HUES48 (cell line): Measurements from ENCODE around the gene VPS16.

Source experiments
- H3K27ac ChIP-seq: one replicate; pipeline ENCODE4 v1.7.0; 2013; ENCODE audit warnings: low read depth, low read length, inconsistent platforms
- H3K27me3 ChIP-seq: 2 replicates; pipeline ENCODE4 v1.6.1; 2013; ENCODE audit warnings: mild to moderate bottlenecking, low read length; ENCODE audit not compliant: control insufficient read depth, insufficient read depth
- H3K36me3 ChIP-seq: 2 replicates; pipeline ENCODE4 v1.6.1; 2013; ENCODE audit warnings: low read length; ENCODE audit not compliant: control insufficient read depth, insufficient read depth
- H3K4me1 ChIP-seq: 2 replicates; pipeline ENCODE4 v1.6.1; 2013; ENCODE audit warnings: mild to moderate bottlenecking, low read length; ENCODE audit not compliant: control insufficient read depth, insufficient read depth
- H3K4me3 ChIP-seq: 2 replicates; pipeline ENCODE4 v1.5.1; 2013; ENCODE audit warnings: mild to moderate bottlenecking, low read depth, low read length
- H3K9ac ChIP-seq: 2 replicates; pipeline ENCODE4 v1.6.1; 2013; ENCODE audit warnings: mild to moderate bottlenecking, low read depth, low read length, moderate library complexity
- H3K9me3 ChIP-seq: 2 replicates; pipeline ENCODE4 v1.6.1; 2013; ENCODE audit warnings: low read length; ENCODE audit not compliant: control insufficient read depth, insufficient read depth

VPS16 gene

DNA sequence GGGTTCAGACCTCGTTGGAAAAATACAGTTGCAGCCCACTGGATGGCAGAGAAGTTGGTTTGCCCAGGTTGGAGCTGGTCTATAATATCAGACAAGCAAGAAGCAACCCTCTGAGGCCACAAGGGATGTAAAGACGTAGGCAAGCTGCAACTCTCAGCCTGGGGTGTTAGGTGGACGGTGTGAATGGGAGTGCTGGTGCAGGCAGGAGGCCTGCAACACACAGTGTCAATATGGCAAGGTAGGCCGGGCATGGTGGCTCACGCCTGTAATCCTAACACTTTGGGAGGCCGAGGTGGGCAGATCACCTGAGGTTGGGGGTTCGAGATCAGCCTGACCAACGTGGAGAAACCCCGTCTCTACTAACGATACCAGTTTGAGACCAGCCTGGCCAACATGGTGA lies 10.5 kb downstream of the VPS16 start:
- Histone ChIP-seq H3K27me3 (no peaks in the 10 kb centered on the region; the same call in 1 of the 2 replicates), H3K27ac (no peak overlapping the region), H3K4me3 (no peak overlapping the region), H3K4me1 (no peaks in the 10 kb centered on the region), H3K9ac (no peak overlapping the region), H3K36me3 (no peaks in the 10 kb centered on the region), H3K9me3 (no peaks in the 10 kb centered on the region)

DNA sequence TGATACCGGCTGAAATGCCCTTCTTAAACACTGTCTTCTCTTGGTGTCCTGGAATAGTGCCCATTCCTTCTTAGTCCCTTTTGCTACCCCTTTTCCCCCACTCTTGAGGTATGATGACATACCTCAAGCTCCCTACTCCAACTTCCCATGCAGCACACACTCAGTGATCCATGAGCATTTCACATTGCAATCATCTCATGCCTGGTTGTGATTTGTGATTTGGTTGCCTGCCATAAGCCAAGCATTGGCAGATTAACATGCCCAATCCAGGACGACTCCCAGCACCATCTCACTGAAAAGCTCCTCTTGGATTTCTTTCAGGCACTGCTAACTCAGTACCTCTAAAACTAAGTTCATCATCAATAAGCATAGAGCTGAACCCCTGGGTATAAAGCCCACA lies 18.0 kb downstream of the VPS16 start:
- Histone ChIP-seq H3K27ac (no peak overlapping the region), H3K9me3 (no peaks in the 10 kb centered on the region), H3K4me3 (no peak overlapping the region), H3K36me3 (no peaks in the 10 kb centered on the region), H3K4me1 (no peaks in the 10 kb centered on the region), H3K9ac (no peak overlapping the region), H3K27me3 (no peaks in the 10 kb centered on the region)

DNA sequence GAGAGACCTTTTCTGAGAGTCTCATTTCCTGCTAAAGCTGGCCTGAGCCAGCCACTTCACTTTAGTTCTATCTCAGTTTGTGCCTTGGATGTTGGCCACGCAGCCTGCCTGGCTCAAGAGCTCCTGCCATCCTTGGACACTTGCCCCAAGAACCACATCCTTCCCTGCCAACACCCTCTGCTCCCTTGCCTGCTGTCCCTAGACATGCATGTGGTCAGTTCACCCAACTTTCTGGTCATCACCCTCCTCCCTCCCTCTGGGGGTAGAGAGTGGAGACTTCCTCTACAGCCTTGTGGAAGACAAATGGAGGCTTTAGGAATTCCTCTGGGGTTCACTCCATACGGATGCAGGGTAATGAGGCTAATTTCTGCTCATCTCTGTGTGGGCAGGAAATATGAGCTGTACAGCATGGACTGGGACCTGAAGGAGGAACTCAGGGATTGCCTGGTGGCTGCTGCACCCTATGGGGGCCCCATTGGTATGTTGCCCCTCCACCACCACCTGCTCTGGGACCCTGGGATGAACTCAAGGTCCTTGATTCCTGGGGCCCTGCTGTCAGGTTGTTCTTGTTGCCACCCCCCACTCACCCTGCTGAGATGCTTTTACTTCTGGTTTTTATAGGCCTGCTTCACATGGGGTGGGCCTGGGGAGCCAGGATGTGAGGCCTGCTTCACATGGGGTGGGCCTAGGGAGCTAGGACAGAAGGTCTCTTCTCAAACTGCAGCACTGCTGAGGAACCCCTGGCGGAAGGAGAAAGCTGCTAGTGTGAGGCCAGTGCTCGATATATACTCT lies 19.0 kb downstream of the VPS16 start:
- Histone ChIP-seq H3K36me3 (no peaks in the 10 kb centered on the region), H3K9ac (no peak overlapping the region), H3K4me1 (no peaks in the 10 kb centered on the region), H3K9me3 (no peaks in the 10 kb centered on the region), H3K4me3 (no peak overlapping the region), H3K27me3 (no peaks in the 10 kb centered on the region), H3K27ac (no peak overlapping the region)

DNA sequence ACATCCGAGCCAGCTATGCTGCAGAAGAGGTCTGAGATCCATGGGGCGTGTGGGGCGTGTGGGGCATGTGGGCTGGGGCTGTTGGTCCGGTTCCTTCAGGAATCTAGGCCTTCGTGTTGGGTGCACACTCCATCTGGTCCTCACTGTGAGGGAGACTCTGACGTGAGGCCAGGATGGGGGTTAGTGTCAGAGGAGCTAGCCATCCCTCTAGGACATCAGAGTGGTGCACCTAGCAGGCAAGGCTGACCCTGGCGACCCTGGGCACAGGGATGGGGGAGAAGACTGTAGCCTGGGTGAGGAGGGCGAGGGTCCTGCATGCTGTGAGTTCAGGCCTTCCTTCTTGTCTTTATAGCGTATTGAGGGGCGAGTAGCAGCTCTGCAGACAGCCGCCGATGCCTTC lies 24.1 kb downstream of the VPS16 start:
- H3K9ac ChIP-seq: no peak overlapping the region
- H3K27ac ChIP-seq: no peak overlapping the region
- no peaks in the 10 kb centered on the region for H3K9me3 ChIP-seq
- H3K36me3 ChIP-seq: peaks cover 10% of the 10 kb centered on the region; the same call in 1 of the 2 replicates
- no peaks in the 10 kb centered on the region for H3K4me1 ChIP-seq
- no peak overlapping the region for H3K4me3 ChIP-seq
- H3K27me3 ChIP-seq: no peaks in the 10 kb centered on the region

DNA sequence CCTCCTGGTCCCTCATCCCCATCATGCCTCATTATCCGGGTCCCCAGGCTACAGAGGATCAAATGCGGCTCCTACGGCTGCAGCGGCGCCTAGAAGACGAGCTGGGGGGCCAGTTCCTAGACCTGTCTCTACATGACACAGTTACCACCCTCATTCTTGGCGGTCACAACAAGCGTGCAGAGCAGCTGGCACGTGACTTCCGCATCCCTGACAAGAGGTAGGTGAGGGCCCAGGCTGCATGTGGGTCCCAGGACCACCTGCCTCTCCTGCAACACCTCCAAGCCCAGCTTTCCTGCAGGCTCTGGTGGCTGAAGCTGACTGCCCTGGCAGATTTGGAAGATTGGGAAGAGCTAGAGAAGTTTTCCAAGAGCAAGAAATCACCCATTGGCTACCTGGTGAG lies 24.6 kb downstream of the VPS16 start:
- H3K9ac ChIP-seq: no peak overlapping the region
- H3K4me3 ChIP-seq: no peak overlapping the region
- H3K27me3 ChIP-seq: no peaks in the 10 kb centered on the region
- peaks cover 10% of the 10 kb centered on the region; the same call in 1 of the 2 replicates for H3K36me3 ChIP-seq
- H3K9me3 ChIP-seq: no peaks in the 10 kb centered on the region
- H3K27ac ChIP-seq: no peak overlapping the region
- no peaks in the 10 kb centered on the region for H3K4me1 ChIP-seq

DNA sequence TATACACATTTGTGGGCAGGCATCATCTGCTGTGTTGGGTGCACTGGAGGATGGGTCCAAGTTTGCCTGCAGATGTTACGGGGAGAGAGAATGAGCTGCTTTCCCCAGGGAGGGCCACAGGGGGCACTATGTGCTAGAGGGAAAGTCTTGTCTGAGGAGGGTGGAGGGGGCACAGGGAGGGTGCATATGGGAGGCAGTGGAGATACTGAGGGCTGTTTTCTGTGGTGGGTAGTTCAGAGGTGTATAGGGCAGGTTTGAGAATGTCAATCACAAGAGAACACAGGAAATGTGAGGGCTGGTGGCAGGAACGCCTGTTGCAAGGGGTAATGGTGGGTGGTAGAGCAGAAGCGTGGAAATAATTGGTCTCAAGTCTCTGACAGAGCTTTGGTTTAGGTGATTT lies 25.1 kb downstream of the VPS16 start:
- Histone ChIP-seq H3K36me3 (peaks cover 10% of the 10 kb centered on the region; the same call in 1 of the 2 replicates), H3K9ac (no peak overlapping the region), H3K9me3 (no peaks in the 10 kb centered on the region), H3K4me3 (no peak overlapping the region), H3K4me1 (no peaks in the 10 kb centered on the region), H3K27ac (no peak overlapping the region), H3K27me3 (peaks cover 4% of the 10 kb centered on the region; the same call in 1 of the 2 replicates)

DNA sequence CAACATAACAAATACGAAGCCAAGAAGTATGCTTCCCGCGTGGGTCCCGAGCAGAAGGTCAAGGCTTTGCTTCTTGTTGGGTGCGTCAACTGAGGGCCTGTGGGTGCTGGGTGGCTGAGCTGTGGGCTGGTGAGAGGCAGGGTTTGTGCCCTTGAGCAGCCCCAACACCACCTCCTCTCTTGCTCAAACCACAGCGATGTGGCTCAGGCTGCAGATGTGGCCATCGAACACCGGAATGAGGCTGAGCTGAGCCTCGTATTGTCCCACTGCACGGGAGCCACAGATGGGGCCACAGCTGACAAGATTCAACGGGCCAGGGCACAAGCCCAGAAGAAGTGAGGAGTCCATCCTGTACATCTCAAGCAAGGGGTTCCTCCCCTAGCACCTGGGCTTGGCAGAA lies 25.7 kb downstream of the VPS16 start:
- no peak overlapping the region for H3K9ac ChIP-seq
- no peaks in the 10 kb centered on the region for H3K4me1 ChIP-seq
- H3K27ac ChIP-seq: no peak overlapping the region
- H3K27me3 ChIP-seq: peaks cover 10% of the 10 kb centered on the region
- no peaks in the 10 kb centered on the region for H3K9me3 ChIP-seq
- H3K36me3 ChIP-seq: peaks cover 10% of the 10 kb centered on the region; the same call in 1 of the 2 replicates
- H3K4me3 ChIP-seq: no peak overlapping the region

DNA sequence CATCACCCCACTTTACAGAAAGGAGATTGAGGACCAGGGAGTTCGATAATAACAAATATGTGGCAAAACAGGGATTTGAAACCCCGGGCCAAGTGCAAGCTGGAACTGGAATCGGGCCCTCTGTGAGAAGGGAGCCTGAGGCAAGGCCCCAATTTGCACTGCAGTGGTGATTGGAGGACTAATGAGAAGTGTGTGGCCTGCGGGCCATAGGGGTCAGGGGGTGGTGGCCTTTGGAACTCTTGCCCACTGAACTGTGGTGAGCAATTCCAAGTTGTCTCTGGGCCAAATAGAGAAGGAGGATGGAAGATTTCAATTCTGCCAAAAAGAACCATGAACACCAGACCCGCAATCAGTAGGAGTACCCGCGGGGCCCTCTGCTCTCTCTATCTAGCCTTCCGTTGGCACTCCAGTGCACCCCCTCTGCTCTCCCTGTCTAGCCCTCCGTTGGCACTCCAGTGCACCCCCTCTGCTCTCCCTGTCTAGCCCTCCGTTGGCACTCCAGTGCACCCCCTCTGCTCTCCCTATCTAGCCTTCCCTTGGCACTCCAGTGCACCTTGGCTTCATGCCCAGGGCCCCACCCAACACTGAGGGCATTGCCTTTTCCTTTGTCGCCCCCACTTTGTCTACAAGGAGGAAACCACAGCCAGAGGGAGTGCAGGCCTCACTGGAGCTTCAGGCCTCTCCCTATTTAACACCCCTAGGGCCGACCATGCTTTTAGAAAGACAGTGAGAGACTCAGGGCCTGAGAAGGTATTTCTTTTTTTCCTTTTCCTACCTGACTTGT lies 26.7 kb downstream of the VPS16 start:
- no peak overlapping the region for H3K4me3 ChIP-seq
- no peaks in the 10 kb centered on the region for H3K4me1 ChIP-seq
- no peak overlapping the region for H3K27ac ChIP-seq
- no peak overlapping the region for H3K9ac ChIP-seq
- H3K9me3 ChIP-seq: no peaks in the 10 kb centered on the region
- H3K27me3 ChIP-seq: peaks cover 20% of the 10 kb centered on the region
- H3K36me3 ChIP-seq: peaks cover 10% of the 10 kb centered on the region; the same call in 1 of the 2 replicates

DNA sequence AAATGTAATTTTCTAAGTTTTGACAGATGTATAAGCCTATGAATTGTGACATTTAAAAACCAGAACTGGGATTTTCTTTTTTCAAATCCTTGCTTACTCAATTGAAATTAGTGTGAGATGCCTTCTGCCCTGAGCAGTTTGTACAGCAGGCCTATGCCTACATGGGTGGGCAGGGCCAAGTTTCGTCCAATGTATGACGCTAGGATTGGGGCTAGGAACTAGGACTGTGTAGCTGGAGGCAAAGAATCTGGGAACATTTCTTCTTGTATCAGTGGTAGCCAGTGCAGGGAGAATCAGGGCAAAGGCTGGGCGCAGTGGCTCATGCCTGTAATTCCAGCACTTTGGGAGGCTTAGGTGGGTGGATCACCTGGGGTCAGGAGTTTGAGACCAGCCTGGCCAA lies 28.8 kb downstream of the VPS16 start:
- peaks cover 23% of the 10 kb centered on the region for H3K27me3 ChIP-seq
- no peaks in the 10 kb centered on the region for H3K9me3 ChIP-seq
- no peak overlapping the region for H3K9ac ChIP-seq
- peaks cover under 1% of the 10 kb centered on the region; the same call in 1 of the 2 replicates for H3K4me1 ChIP-seq
- H3K27ac ChIP-seq: no peak overlapping the region
- peaks cover 10% of the 10 kb centered on the region; the same call in 1 of the 2 replicates for H3K36me3 ChIP-seq
- no peak overlapping the region for H3K4me3 ChIP-seq

DNA sequence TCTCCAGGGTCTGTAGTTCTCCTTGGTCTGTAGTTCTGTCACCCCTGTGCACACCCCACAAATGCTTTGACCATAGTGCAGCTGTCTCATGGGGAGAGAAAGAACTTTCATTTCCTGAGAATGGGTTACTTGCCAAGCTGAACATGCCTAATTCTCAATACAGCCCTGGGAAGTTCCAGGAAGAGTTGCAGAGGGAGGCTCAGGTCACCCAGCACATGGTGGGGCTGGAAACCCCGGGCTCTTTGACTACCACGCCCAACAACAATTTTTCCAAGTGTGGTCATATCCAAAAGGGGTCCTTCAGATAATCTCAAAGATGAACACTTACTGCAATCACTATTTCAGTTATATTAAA lies 30.5 kb downstream of the VPS16 start:
- no peaks in the 10 kb centered on the region for H3K9me3 ChIP-seq
- no peak overlapping the region for H3K4me3 ChIP-seq
- peaks cover 10% of the 10 kb centered on the region; the same call in 1 of the 2 replicates for H3K4me1 ChIP-seq
- H3K27ac ChIP-seq: no peak overlapping the region
- peaks cover 23% of the 10 kb centered on the region for H3K27me3 ChIP-seq
- H3K9ac ChIP-seq: no peak overlapping the region
- H3K36me3 ChIP-seq: peaks cover 6% of the 10 kb centered on the region; the same call in 1 of the 2 replicates
